Hepatocyte (in vitro differentiated cells): Measurements from ENCODE around the gene APC2.

Experiments used
- EZH2 ChIP-seq: fragments of 200-600 bp; sonication (generic); IDR thresholded peaks from 2 replicates; pipeline ENCODE4 v1.6.1; 2016; ENCODE audit warnings: antibody characterized with exemption, mild to moderate bottlenecking, borderline replicate concordance
- EZH2phosphoT487 ChIP-seq: fragments of 200-600 bp; sonication (generic); IDR thresholded peaks from one replicate; pipeline ENCODE4 v1.6.1; 2018; ENCODE audit warnings: antibody characterized with exemption, mild to moderate bottlenecking, low read depth, moderate library complexity; ENCODE audit not compliant: unreplicated experiment, severe bottlenecking
- TF ChIP-seq, protein P1 (sequence below): fragments of 200-600 bp; sonication (generic); IDR thresholded peaks from 2 replicates; pipeline ENCODE4 v1.5.1; 2016; ENCODE audit warnings: antibody characterized with exemption, mild to moderate bottlenecking; ENCODE audit not compliant: poor library complexity

DNA sequence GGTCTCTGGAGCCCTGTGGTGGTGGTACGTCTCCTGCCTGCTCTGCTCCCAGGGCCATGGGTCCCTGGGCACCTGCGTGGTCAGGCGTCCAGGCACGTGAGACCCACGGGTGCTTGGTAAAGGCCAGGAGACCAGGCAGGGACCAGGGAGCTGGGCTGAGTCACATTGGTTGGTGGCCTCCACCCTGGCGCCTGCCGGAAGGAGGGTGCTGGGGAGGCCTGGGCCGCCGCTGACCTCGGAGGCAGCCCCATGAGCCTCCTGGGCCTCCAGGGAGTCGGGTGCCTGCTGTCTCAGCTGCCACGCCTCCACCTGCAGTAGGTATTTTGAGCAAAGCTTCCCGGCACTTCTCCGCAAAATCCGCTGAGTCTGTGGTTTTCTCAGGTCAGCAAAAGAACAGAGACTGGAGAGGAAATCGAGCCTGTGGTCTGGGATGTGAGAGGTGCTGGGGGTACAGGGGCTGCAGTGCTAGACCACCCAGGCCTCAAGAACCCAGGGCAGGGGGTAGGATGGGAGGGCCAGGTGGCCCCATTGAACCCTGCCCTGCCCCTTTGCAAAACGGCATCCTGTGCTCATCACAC is 70.4 kb downstream of the APC2 start:
- TF ChIP-seq EZH2: no peak
- TF ChIP-seq, protein P1, sequence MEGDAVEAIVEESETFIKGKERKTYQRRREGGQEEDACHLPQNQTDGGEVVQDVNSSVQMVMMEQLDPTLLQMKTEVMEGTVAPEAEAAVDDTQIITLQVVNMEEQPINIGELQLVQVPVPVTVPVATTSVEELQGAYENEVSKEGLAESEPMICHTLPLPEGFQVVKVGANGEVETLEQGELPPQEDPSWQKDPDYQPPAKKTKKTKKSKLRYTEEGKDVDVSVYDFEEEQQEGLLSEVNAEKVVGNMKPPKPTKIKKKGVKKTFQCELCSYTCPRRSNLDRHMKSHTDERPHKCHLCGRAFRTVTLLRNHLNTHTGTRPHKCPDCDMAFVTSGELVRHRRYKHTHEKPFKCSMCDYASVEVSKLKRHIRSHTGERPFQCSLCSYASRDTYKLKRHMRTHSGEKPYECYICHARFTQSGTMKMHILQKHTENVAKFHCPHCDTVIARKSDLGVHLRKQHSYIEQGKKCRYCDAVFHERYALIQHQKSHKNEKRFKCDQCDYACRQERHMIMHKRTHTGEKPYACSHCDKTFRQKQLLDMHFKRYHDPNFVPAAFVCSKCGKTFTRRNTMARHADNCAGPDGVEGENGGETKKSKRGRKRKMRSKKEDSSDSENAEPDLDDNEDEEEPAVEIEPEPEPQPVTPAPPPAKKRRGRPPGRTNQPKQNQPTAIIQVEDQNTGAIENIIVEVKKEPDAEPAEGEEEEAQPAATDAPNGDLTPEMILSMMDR: no peak
- TF ChIP-seq EZH2phosphoT487: no peak
